Superior temporal gyrus (tissue), 1 donor: ENCODE data around the gene HPGD.

Source experiments
- DNase-seq: peaks from one replicate; pipeline ENCODE4 v3.0.0-alpha.2; 2016; ENCODE audit errors: extremely low spot score

The HPGD gene

GRCh38 chr4:174522183-174523024 is at the start of gene HPGD:
Gene HPGD, minus strand, starts transcription at chr4:174522488. Its CDS starts 37 bp downstream, at chr4:174522451.
- DNase-seq, result no peak

DNA sequence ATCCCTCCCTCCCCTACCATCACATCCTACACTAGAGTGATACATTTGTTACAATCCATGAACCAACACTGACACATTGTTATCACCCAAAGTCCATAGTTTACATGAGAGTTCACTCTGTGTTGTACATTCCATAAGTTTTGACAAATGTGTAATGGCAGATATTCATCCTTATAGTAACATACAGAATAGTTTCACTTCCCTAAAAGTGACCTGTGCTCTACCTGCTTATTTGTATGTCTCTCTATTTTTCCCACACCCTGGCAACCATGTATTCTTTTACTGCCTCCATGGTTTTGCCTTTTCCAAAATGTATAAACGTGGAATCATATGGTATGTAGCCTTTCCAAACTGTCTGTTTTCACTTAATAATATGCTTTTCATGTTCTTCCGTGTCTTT is 42.2 kb upstream of the HPGD start:
- DNase-seq, result no peak

DNA sequence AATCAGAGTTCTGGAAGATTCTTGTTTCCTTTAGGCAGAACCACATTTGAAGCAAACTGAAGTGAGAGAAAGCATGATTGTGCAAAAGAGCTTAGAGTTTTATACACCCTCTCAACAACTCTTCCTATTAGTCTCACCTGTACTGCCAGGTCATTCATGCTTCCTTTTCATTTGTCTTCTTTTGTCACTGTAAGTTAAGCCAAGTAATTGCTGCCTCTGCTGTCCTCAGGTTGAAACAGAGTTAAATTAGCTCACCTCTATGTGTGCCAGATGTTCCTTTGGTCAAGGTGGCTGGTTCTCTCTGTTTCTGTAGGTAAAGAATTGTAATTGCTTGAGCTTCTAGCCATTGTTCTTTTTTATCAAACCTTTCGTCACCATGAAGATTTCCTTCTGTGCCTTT is 41.1 kb upstream of the HPGD start:
- no peak for DNase-seq

- DNase-seq, result no peak
These were observed 39.3 kb upstream of the HPGD start for GRCh38 chr4:174561560-174561959.

DNA sequence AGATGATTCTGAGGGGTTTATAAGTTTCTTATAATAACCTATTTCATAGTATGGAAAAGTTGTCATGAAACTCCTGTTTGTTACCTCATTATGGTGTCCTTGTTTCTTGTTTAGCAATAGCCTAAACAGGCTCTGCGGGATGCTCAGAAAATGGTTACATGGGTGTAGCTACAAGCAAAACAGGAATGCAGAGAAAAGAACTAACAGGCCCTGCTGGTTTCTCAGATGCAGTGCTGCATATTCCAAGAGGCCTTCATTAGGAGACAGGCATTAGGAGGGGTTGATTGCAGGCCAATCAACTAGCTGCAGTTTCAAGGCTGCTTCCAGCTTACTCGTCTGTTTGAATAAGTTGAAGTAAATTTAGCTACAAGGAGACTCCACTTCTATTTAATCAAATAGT is 37.6 kb upstream of the HPGD start:
- no peak for DNase-seq

DNA sequence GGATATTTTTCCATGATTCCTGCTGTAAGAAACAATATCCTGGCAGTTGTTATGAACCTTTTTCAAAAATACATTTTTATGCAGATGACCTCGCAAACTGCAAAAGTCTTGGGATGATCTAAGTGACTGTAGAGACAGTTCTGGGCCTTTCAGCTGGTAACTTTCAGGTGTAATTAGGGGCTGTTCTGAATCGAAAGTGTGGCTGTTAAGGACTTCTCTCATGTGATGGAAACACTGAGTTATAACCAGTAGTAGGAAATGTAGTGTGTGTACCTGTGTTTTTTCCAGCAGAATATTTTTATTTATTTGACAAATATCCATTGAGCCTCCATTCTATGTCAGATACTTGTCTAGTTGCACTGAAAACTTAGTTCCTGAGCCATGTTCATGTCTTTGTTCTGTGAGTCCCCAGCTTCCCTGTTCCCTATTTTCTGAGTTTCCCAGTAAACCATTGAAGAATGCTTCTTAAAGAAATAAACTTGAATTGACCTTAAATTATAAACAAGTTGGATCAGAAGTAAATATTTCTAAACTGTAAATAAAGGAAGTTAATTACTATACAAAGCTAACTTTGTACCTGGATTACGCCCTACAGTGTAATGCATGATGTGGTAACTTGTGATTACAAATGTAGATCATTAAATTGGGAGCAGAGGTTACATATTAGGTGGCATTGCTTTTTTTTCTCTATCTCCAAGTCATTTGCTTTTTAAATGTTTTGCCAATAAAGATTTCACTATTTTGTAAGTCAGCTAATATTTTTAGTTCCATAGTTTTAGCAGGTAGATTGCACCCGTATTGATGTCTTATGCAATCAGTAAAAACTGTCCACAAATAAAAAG is 33.7 kb upstream of the HPGD start:
- no peak for DNase-seq

GRCh38 chr4:174554231-174554728 is 32.0 kb upstream of the HPGD start:
- DNase-seq, result no peak

DNA sequence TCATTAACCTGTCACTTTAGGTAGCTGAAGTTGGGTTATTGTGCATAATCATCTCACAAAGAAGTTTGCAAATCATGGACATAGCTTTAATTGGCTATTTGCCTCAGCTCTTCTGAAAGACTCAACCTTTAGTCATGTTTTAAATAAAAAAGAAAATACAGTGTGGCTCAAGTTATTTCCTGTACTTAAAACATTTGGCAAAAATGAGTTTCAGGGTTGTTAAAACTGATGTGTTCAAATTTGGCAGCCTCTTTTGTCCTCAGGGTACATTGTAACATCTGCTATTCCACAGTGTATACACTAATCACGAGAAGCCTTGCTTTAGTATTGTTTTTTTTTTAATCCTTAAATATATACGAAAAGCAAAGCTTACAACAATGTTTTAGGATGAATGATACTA is 31.5 kb upstream of the HPGD start:
- no peak for DNase-seq

- no peak for DNase-seq
These were observed 30.7 kb upstream of the HPGD start for GRCh38 chr4:174553031-174553430.

DNA sequence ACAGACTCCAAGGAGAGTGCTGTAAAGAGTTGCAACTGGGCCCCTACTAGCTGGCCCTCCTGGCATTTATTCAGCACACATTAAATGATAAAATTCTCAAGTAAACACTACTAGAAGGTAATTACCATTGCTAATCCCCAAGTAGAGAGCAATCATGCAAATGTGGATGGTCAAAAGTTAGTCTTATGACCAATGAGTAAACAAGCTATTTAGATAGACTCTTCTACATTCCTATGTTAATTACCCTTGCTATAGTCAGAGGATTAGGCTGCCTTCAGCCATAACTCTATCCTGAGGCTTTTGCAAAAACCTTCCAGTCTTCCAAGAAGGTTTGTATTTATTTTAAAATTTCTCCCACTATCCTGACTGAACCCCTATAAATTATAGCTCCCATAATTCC is 28.3 kb upstream of the HPGD start:
- DNase-seq, result no peak

DNA sequence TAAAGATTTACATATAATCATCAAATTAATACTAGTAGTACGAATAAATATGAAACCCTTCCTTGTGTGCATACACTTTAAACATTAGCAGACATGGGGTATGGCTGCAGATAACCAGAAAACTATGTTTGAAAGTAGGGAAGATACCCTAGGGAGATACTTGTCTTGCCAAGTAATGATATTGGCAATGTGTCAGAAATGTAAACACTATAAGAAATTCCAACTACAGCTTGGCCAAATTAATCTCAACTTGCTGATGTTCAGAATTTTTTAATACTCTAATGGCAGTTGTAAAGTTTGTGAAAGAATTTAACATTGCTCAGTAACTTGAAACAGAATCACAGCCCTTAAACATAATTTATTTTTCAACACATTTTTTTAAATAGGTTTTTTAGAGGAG is 27.4 kb upstream of the HPGD start:
- no peak for DNase-seq

GRCh38 chr4:174545268-174545667 is 23.0 kb upstream of the HPGD start:
- no peak for DNase-seq

- DNase-seq, result no peak
These were observed 22.2 kb upstream of the HPGD start for GRCh38 chr4:174544496-174544895.

GRCh38 chr4:174540175-174540574 is 17.9 kb upstream of the HPGD start:
- DNase-seq, result no peak

- DNase-seq, result no peak
These were observed 17.3 kb upstream of the HPGD start for GRCh38 chr4:174539571-174539970.

- no peak for DNase-seq
These were observed 16.6 kb upstream of the HPGD start for GRCh38 chr4:174538876-174539250.

GRCh38 chr4:174538123-174538875 is 16.0 kb upstream of the HPGD start:
- no peak for DNase-seq

GRCh38 chr4:174537634-174538033 is 15.3 kb upstream of the HPGD start:
- no peak for DNase-seq

- no peak for DNase-seq
These were observed 12.2 kb upstream of the HPGD start for GRCh38 chr4:174534461-174534860.

- DNase-seq, result no peak
These were observed 10.2 kb upstream of the HPGD start for GRCh38 chr4:174532445-174532844.

DNA sequence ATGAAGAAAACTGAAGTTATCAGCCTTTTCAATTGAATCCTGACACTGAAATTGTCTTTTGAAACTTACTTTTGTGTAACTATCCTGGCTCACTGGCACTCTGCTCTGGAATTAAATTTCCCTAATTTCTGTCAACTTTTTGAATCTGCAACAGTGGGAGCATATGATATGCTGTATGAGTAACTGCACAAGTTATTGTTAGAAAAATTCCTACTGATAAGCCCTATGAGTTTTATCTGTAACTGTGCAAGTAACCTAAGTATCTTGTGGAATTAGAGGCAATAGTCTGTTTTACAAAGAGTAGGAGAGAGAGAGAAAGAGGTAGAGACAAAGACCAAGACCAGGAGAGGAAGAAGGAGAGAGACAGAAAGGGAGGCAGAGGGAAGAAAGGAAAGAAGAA is 9.2 kb upstream of the HPGD start:
- DNase-seq, result no peak

GRCh38 chr4:174528226-174528625 is 5.9 kb upstream of the HPGD start:
- no peak for DNase-seq
